ENCODE measurements around the gene IGSF3. TPM values are rescaled to one million over a fixed set of nuclear protein-coding genes. Genes with fewer than 3 reads are reported as not detected.

Gene IGSF3
- total RNA-seq, 4 donors from 2014 or later, result 1.7 to 8.5 (median 5.1) TPM

DNA sequence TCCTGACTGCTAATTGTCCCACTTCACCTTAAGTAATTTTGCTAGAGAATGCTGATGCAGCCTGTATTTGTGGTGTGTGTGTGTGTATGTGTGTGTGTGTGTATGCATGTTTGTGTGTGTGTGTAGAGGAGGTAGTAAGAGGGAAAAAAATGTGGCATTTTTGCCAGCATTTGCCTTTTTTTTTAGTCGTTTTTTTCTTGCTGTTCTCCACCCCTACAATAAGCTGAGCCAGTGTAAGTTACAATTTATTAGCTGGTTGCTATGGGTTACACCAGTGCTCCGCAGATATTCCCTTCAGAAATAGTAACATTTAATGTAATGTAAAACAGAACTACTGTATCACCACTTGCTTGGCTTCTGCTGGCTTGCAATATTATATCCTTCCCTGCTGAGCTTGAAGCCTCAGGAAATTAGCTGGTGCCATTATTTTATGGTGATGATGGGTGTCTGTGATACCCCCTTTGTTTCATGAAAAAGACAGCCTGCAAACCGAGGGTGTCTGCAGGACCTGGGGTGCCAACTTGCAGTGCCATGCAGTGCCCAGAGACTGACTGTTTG, 23.4 kb upstream of the IGSF3 start:
- Histone ChIP-seq H3K9me3 (no peaks in the 10 kb centered on the region), H3K4me3 (no peak overlapping the region), H3K27me3 (no peaks in the 10 kb centered on the region), H3K4me1 (peaks cover 0 to 13% (median 0%) of the 10 kb centered on the region in 3 donors), H3K27ac (no peak overlapping the region), H3K36me3 (no peaks in the 10 kb centered on the region)
- TF ChIP-seq POLR2AphosphoS5 (IDR thresholded peaks at IDR 0.05), result no peak
- TF ChIP-seq EP300 (IDR thresholded peaks at IDR 0.05), result no peak
- no peak for TF ChIP-seq POLR2A (IDR thresholded peaks at IDR 0.05)
- TF ChIP-seq CTCF (IDR thresholded peaks at IDR 0.05), result no peak
- no peak for ATAC-seq
- 0 to 8% methylated on average over 3 of the region's 3 CpGs for WGBS, 2 donors (ENCODE audit: low coverage in 1 of 2)

DNA sequence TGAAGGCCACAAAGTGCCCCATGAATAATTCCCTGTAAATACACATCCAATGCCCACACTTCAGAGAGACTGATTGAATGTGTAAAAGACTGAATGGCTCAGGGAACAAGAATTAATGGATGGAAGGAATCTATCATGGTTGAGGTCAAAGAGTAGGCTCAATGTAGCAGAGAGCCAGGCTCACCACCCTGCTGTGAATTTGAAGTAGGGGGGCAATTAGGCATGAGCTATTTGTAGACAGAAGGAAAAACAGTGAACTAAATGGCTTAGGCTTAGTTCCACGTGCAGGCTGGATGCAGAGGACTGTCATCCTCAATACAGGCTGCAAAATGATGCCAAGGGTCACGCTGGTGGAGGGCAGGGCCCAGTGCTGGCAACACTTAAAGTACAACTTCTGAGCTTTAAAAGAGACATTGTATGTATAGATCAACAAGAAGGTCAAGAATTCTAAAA, 22.9 kb upstream of the IGSF3 start:
- Histone ChIP-seq H3K4me3 (no peak overlapping the region), H3K27ac (no peak overlapping the region), H3K27me3 (no peaks in the 10 kb centered on the region), H3K4me1 (peaks cover 0 to 13% (median 0%) of the 10 kb centered on the region in 3 donors), H3K9me3 (no peaks in the 10 kb centered on the region), H3K36me3 (no peaks in the 10 kb centered on the region)
- ATAC-seq, result no peak
- WGBS, 2 donors (ENCODE audit: low coverage in 1 of 2), result 35 to 82% methylated on average over 1 to 2 of the region's 2 CpGs
- TF ChIP-seq EP300 (IDR thresholded peaks at IDR 0.05), result no peak
- no peak for TF ChIP-seq POLR2A (IDR thresholded peaks at IDR 0.05)
- no peak for TF ChIP-seq POLR2AphosphoS5 (IDR thresholded peaks at IDR 0.05)
- no peak for TF ChIP-seq CTCF (IDR thresholded peaks at IDR 0.05)

- no peaks in the 10 kb centered on the region for H3K9me3 ChIP-seq
- peaks cover 0 to 13% (median 0%) of the 10 kb centered on the region in 3 donors for H3K4me1 ChIP-seq
- H3K36me3 ChIP-seq, result no peaks in the 10 kb centered on the region
- H3K27ac ChIP-seq, result no peak overlapping the region
- no peaks in the 10 kb centered on the region for H3K27me3 ChIP-seq
- TF ChIP-seq CTCF (IDR thresholded peaks at IDR 0.05) (no peak), POLR2AphosphoS5 (IDR thresholded peaks at IDR 0.05) (no peak), EP300 (IDR thresholded peaks at IDR 0.05) (no peak), POLR2A (IDR thresholded peaks at IDR 0.05) (no peak)
- WGBS, 2 donors (ENCODE audit: low coverage in 1 of 2), result 79 to 92% methylated on average over 4 of the region's 4 CpGs
- ATAC-seq, result no peak
- no peak overlapping the region for H3K4me3 ChIP-seq
These were observed 19.3 kb upstream of the IGSF3 start for GRCh38 chr1:116686723-116687352.

GRCh38 chr1:116686175-116686574, 18.6 kb upstream of the IGSF3 start:
- WGBS, 2 donors (ENCODE audit: low coverage in 1 of 2), result 90 to 100% methylated on average over 3 to 7 of the region's 7 CpGs
- Histone ChIP-seq H3K4me3 (no peak overlapping the region), H3K27ac (no peak overlapping the region), H3K4me1 (peaks cover 0 to 9% (median 0%) of the 10 kb centered on the region in 3 donors), H3K27me3 (no peaks in the 10 kb centered on the region), H3K36me3 (no peaks in the 10 kb centered on the region), H3K9me3 (no peaks in the 10 kb centered on the region)
- no peak for TF ChIP-seq POLR2A (IDR thresholded peaks at IDR 0.05)
- no peak for TF ChIP-seq EP300 (IDR thresholded peaks at IDR 0.05)
- TF ChIP-seq POLR2AphosphoS5 (IDR thresholded peaks at IDR 0.05), result no peak
- TF ChIP-seq CTCF (IDR thresholded peaks at IDR 0.05), result no peak
- no peak for ATAC-seq

GRCh38 chr1:116684575-116684974, 17.0 kb upstream of the IGSF3 start:
- Histone ChIP-seq H3K27me3 (no peaks in the 10 kb centered on the region), H3K4me1 (no peaks in the 10 kb centered on the region), H3K9me3 (no peaks in the 10 kb centered on the region), H3K4me3 (no peak overlapping the region), H3K27ac (no peak overlapping the region), H3K36me3 (no peaks in the 10 kb centered on the region)
- 53 to 65% methylated on average over 1 to 2 of the region's 2 CpGs for WGBS, 2 donors (ENCODE audit: low coverage in 1 of 2)
- ATAC-seq, result no peak
- no peak for TF ChIP-seq POLR2AphosphoS5 (IDR thresholded peaks at IDR 0.05)
- no peak for TF ChIP-seq POLR2A (IDR thresholded peaks at IDR 0.05)
- no peak for TF ChIP-seq EP300 (IDR thresholded peaks at IDR 0.05)
- TF ChIP-seq CTCF (IDR thresholded peaks at IDR 0.05), result no peak
